DND-41 (cell line): ENCODE results near the gene BICDL2.
A peak's percentile ranks its signal among the peaks of the same experiment; 100 is the strongest.

Source experiments
- ATAC-seq: fragments of 200-7000 bp; cut with Tn5 transposase; 3 replicates; pipeline ENCODE4 v1.9.1; 2021; ENCODE audit warnings: low read depth; ENCODE audit not compliant: insufficient read depth
- DNase-seq: peaks from one replicate; pipeline ENCODE4 v3.0.0-alpha.2; 2020
- H2AFZ ChIP-seq: 2 replicates; pipeline ENCODE4 v1.6.0; 2012; ENCODE audit warnings: low read depth, low read length
- H3K27ac ChIP-seq: 2 replicates; pipeline ENCODE4 v1.5.1; 2012; ENCODE audit warnings: low read length, inconsistent platforms
- H3K27me3 ChIP-seq: fragments of 200-600 bp; sonication (generic); 2 replicates; pipeline ENCODE4 v1.6.0; 2012; ENCODE audit warnings: low read length, mild to moderate bottlenecking, inconsistent platforms; ENCODE audit not compliant: insufficient read depth, poor library complexity
- H3K36me3 ChIP-seq: 2 replicates; pipeline ENCODE4 v1.5.1; 2012; ENCODE audit warnings: low read length, inconsistent platforms; ENCODE audit not compliant: insufficient read depth
- H3K4me1 ChIP-seq: 2 replicates; pipeline ENCODE4 v1.5.1; 2012; ENCODE audit warnings: mild to moderate bottlenecking, low read length; ENCODE audit not compliant: insufficient read depth
- H3K4me2 ChIP-seq: 2 replicates; pipeline ENCODE4 v1.6.0; 2012; ENCODE audit warnings: mild to moderate bottlenecking, moderate library complexity, low read length, inconsistent platforms; ENCODE audit not compliant: insufficient read depth
- H3K4me3 ChIP-seq, 2 experiments: fragments of 200-600 bp in 1 of 2; shearing (Covaris generic) in 1 of 2; 2 replicates each; pipeline ENCODE4 v1.5.1; 2012 to 2016; ENCODE audit warnings: inconsistent platforms in 2 of 2, low read length in 2 of 2, mild to moderate bottlenecking in 2 of 2, low read depth in 1 of 2, moderate library complexity in 1 of 2
- H3K79me2 ChIP-seq: 2 replicates; pipeline ENCODE4 v1.6.0; 2012; ENCODE audit warnings: low read length, inconsistent platforms; ENCODE audit not compliant: insufficient read depth
- H3K9ac ChIP-seq: 2 replicates; pipeline ENCODE4 v1.6.0; 2012; ENCODE audit warnings: low read depth, mild to moderate bottlenecking, inconsistent platforms, low read length, moderate library complexity
- H3K9me3 ChIP-seq: 2 replicates; pipeline ENCODE4 v1.5.1; 2012; ENCODE audit warnings: low read length, moderate library complexity, mild to moderate bottlenecking, inconsistent platforms; ENCODE audit not compliant: insufficient read depth, severe bottlenecking
- H4K20me1 ChIP-seq: 2 replicates; pipeline ENCODE4 v1.6.0; 2012; ENCODE audit warnings: low read length; ENCODE audit not compliant: insufficient read depth
- CTCF ChIP-seq: IDR thresholded peaks from 2 replicates; pipeline ENCODE4 v1.5.1; 2012; ENCODE audit warnings: borderline replicate concordance, low read length, moderate library complexity, mild to moderate bottlenecking; ENCODE audit not compliant: poor library complexity, severe bottlenecking; ENCODE audit errors: extremely low read depth
- EZH2 ChIP-seq: IDR thresholded peaks from 3 replicates; pipeline ENCODE4 v1.6.1; 2012; ENCODE audit warnings: borderline replicate concordance, low read depth, mild to moderate bottlenecking, moderate library complexity, low read length, inconsistent platforms; ENCODE audit not compliant: severe bottlenecking

BICDL2 gene

GRCh38 chr16:3065742-3066439 lies 29.1 kb upstream of the BICDL2 start:
- Histone ChIP-seq H3K4me3 (peak overlapping the region; percentile 41 to 93), H3K4me1 (peaks cover 63% of the 10 kb centered on the region), H3K9me3 (no peaks in the 10 kb centered on the region), H3K27me3 (no peaks in the 10 kb centered on the region), H3K9ac (peak overlapping the region; percentile 66), H3K36me3 (peaks cover 42% of the 10 kb centered on the region), H3K79me2 (peaks cover 43% of the 10 kb centered on the region), H3K27ac (peak overlapping the region; percentile 92), H3K4me2 (peak overlapping the region; percentile 85), H2AFZ (peak overlapping the region; percentile 57; the same call in 1 of the 2 replicates), H4K20me1 (peaks cover 5% of the 10 kb centered on the region; the same call in 1 of the 2 replicates)
- DNase-seq, result peak; percentile 48
- TF ChIP-seq CTCF (no peak), EZH2 (no peak)
- ATAC-seq, result peak; percentile 57

- H3K4me1 ChIP-seq, result peaks cover 59% of the 10 kb centered on the region
- TF ChIP-seq EZH2, result no peak
- TF ChIP-seq CTCF, result no peak
- H2AFZ ChIP-seq, result peak within 1 kb of the TSS; percentile 57
- peaks cover 43% of the 10 kb centered on the region for H3K79me2 ChIP-seq
- peaks cover 5% of the 10 kb centered on the region; the same call in 1 of the 2 replicates for H4K20me1 ChIP-seq
- H3K4me2 ChIP-seq, result peak within 1 kb of the TSS; percentile 85
- peak within 1 kb of the TSS; percentile 41 to 93 for H3K4me3 ChIP-seq
- H3K9me3 ChIP-seq, result no peaks in the 10 kb centered on the region
- DNase-seq, result peak; percentile 67
- H3K27me3 ChIP-seq, result no peaks in the 10 kb centered on the region
- peak; percentile 57 for ATAC-seq
- H3K27ac ChIP-seq, result peak within 1 kb of the TSS; percentile 92
- H3K9ac ChIP-seq, result peak within 1 kb of the TSS; percentile 66
- peaks cover 42% of the 10 kb centered on the region for H3K36me3 ChIP-seq
These were observed 28.5 kb upstream of the BICDL2 start, which contains the start of gene IL32 for GRCh38 chr16:3065069-3065741. IL32 (plus strand) TSS chr16:3065640; CDS start chr16:3065812, 172 bp downstream.

- H3K36me3 ChIP-seq, result peaks cover 35% of the 10 kb centered on the region
- no peak for TF ChIP-seq EZH2
- no peak for TF ChIP-seq CTCF
- no peak overlapping the region for H2AFZ ChIP-seq
- no peaks in the 10 kb centered on the region for H3K9me3 ChIP-seq
- H3K27me3 ChIP-seq, result no peaks in the 10 kb centered on the region
- no peak overlapping the region; the same call in 1 of the 2 replicates for H3K27ac ChIP-seq
- peaks cover 5% of the 10 kb centered on the region; the same call in 1 of the 2 replicates for H4K20me1 ChIP-seq
- no peak overlapping the region for H3K4me3 ChIP-seq
- H3K9ac ChIP-seq, result no peak overlapping the region
- peaks cover 57% of the 10 kb centered on the region for H3K4me1 ChIP-seq
- H3K79me2 ChIP-seq, result peaks cover 46% of the 10 kb centered on the region
- ATAC-seq (no peak), DNase-seq (no peak)
- H3K4me2 ChIP-seq, result no peak overlapping the region
These were observed 27.1 kb upstream of the BICDL2 start for GRCh38 chr16:3063625-3064386.
